Measurements from ENCODE around the gene HSD3B1.
A peak's percentile ranks its signal among the peaks of the same experiment; 100 is the strongest.

HSD3B1 gene

DNA sequence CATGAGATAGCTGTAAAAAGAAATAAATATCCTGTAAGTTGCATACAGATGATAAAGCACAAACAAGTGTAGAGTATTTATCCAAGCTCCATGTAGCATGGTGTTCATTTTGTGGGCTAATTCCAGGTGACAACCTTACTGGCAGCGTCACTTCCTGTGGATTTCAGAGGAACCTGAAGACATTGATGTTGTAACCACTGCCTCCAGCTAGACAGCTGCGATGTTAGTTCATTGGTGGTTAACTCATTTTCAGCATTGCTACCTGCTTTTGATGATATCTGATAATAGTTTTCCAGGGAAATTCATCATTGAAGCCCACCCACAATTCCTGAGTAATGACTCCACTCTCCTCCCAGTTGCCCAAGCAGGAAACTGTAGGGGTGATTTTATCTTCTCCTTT is 3.0 kb downstream of the HSD3B1 start:
- H2AK5ac ChIP-seq (ENCODE audit: low read depth, low read length) = no peak overlapping the region
- H2BK120ac ChIP-seq (ENCODE audit: low read depth, low read length) = no peak overlapping the region
- no peak for DNase-seq (ENCODE audit: low spot score)
- H3K23ac ChIP-seq (ENCODE audit: low read depth, low read length, poor library complexity) = no peak overlapping the region
- H3K18ac ChIP-seq (ENCODE audit: low read length) = no peak overlapping the region
- no peak overlapping the region for H2AFZ ChIP-seq (ENCODE audit: low read length)
- H3K4ac ChIP-seq (ENCODE audit: low read length) = no peak overlapping the region
- no peak overlapping the region for H3K27ac ChIP-seq (replicated peaks; ENCODE audit: low read length)
- no peak overlapping the region for H3K4me3 ChIP-seq (ENCODE audit: low read length in 2 of 2)
- no peak overlapping the region for H3K4me2 ChIP-seq (ENCODE audit: insufficient read depth, low read length, poor library complexity, severe bottlenecking)
- H2BK15ac ChIP-seq (ENCODE audit: low read length) = no peak overlapping the region
- no peak overlapping the region for H3K9ac ChIP-seq (ENCODE audit: low read depth, low read length, poor library complexity)
- no peak overlapping the region for H3K14ac ChIP-seq (ENCODE audit: low read length)
- H3K9me3 ChIP-seq (replicated peaks in 1 of 2; ENCODE audit: control insufficient read depth in 2 of 2, insufficient read depth in 1 of 2, low read depth in 1 of 2, low read length in 2 of 2) = no peaks in the 10 kb centered on the region
- no CpG with 5 or more reads among the region's 2 CpGs for WGBS, 2 donors (ENCODE audit: extremely low coverage in 2 of 2, insufficient read length in 2 of 2, insufficient replicate concordance in 1 of 2)
- no peaks in the 10 kb centered on the region for H3K27me3 ChIP-seq (ENCODE audit: control insufficient read depth in 3 of 3, insufficient read depth in 3 of 3, low read depth in 1 of 3, low read length in 3 of 3)
- no peak overlapping the region for H4K91ac ChIP-seq (ENCODE audit: low read depth, low read length, poor library complexity)
- peaks cover 0 to 1% of the 10 kb centered on the region in 2 donors for H3K4me1 ChIP-seq (ENCODE audit: control insufficient read depth in 2 of 2, insufficient read depth in 1 of 2, low read depth in 1 of 2, low read length in 2 of 2)
- no peak overlapping the region for H2BK12ac ChIP-seq (ENCODE audit: low read length)
- H3K79me1 ChIP-seq (ENCODE audit: low read depth, low read length) = no peaks in the 10 kb centered on the region
- H2BK5ac ChIP-seq (ENCODE audit: low read length) = no peak overlapping the region
- no peak overlapping the region for H4K8ac ChIP-seq (ENCODE audit: low read depth, low read length)
- no peaks in the 10 kb centered on the region for H3K36me3 ChIP-seq (replicated peaks in 1 of 2; ENCODE audit: control insufficient read depth in 2 of 2, insufficient read depth in 2 of 2, low read length in 2 of 2)

DNA sequence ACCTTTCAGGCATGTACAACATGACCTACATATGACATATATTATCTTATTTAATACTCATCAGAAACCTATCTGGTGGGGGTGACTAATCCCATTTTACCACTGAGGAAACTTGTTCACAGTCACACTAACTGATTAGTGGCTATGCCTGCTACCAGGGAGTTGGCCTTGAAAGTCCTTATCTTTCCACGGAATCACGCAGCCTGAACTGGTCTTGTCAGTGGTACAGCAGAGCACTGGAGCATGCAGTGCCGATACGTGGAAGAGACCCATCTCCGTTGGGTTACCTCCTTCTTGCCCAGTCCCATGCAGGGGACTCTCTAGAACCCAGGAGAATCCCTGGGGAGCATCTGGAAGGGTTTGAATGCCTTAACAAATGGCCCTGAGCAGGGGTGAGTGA is 8.2 kb downstream of the HSD3B1 start:
- Histone ChIP-seq H3K4me2 (ENCODE audit: insufficient read depth, low read length, poor library complexity, severe bottlenecking) (no peak overlapping the region), H3K4ac (ENCODE audit: low read length) (no peak overlapping the region), H4K8ac (ENCODE audit: low read depth, low read length) (no peak overlapping the region), H2BK12ac (ENCODE audit: low read length) (no peak overlapping the region), H2BK15ac (ENCODE audit: low read length) (no peak overlapping the region), H3K9me3 (replicated peaks in 1 of 2; ENCODE audit: control insufficient read depth in 2 of 2, insufficient read depth in 1 of 2, low read depth in 1 of 2, low read length in 2 of 2) (no peaks in the 10 kb centered on the region), H3K36me3 (replicated peaks in 1 of 2; ENCODE audit: control insufficient read depth in 2 of 2, insufficient read depth in 2 of 2, low read length in 2 of 2) (no peaks in the 10 kb centered on the region), H3K4me1 (ENCODE audit: control insufficient read depth in 2 of 2, insufficient read depth in 1 of 2, low read depth in 1 of 2, low read length in 2 of 2) (no peaks in the 10 kb centered on the region), H3K18ac (ENCODE audit: low read length) (no peak overlapping the region), H4K91ac (ENCODE audit: low read depth, low read length, poor library complexity) (no peak overlapping the region), H2AK5ac (ENCODE audit: low read depth, low read length) (no peak overlapping the region), H3K27ac (replicated peaks; ENCODE audit: low read length) (no peak overlapping the region), H3K23ac (ENCODE audit: low read depth, low read length, poor library complexity) (no peak overlapping the region), H3K9ac (ENCODE audit: low read depth, low read length, poor library complexity) (no peak overlapping the region), H3K4me3 (ENCODE audit: low read length in 2 of 2) (peak overlapping the region in 1 of 2 donors; percentile 64), H3K79me1 (ENCODE audit: low read depth, low read length) (no peaks in the 10 kb centered on the region), H3K27me3 (ENCODE audit: control insufficient read depth in 3 of 3, insufficient read depth in 3 of 3, low read depth in 1 of 3, low read length in 3 of 3) (no peaks in the 10 kb centered on the region), H2AFZ (ENCODE audit: low read length) (no peak overlapping the region), H3K14ac (ENCODE audit: low read length) (no peak overlapping the region), H2BK120ac (ENCODE audit: low read depth, low read length) (no peak overlapping the region), H2BK5ac (ENCODE audit: low read length) (no peak overlapping the region)
- no CpG with 5 or more reads among the region's 5 CpGs for WGBS, 2 donors (ENCODE audit: extremely low coverage in 2 of 2, insufficient read length in 2 of 2, insufficient replicate concordance in 1 of 2)
- no peak for DNase-seq (ENCODE audit: low spot score)

DNA sequence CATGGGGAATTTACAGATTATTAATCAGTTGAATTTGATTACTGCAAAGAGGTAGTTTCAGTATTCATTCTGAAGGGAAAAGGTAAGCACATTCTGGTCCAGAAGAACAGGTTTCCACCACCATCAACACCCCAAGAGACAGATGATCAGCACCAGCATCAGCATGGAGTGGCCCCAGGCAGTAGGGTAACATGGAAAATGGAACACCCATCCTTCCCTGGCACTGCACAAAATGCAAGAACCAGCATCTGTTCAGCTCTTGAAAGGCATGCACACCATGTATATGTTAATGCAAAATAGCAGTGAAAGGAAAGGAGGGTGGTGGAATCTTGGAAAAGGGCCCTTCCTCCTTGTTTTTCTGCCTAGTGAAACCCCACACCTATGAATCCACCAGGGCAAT is 9.2 kb downstream of the HSD3B1 start:
- H3K27ac ChIP-seq (replicated peaks; ENCODE audit: low read length) = no peak overlapping the region
- no peak overlapping the region for H2BK120ac ChIP-seq (ENCODE audit: low read depth, low read length)
- no peaks in the 10 kb centered on the region for H3K9me3 ChIP-seq (replicated peaks in 1 of 2; ENCODE audit: control insufficient read depth in 2 of 2, insufficient read depth in 1 of 2, low read depth in 1 of 2, low read length in 2 of 2)
- no peak overlapping the region for H3K14ac ChIP-seq (ENCODE audit: low read length)
- no peaks in the 10 kb centered on the region for H3K4me1 ChIP-seq (ENCODE audit: control insufficient read depth in 2 of 2, insufficient read depth in 1 of 2, low read depth in 1 of 2, low read length in 2 of 2)
- H3K4ac ChIP-seq (ENCODE audit: low read length) = no peak overlapping the region
- H3K79me1 ChIP-seq (ENCODE audit: low read depth, low read length) = no peaks in the 10 kb centered on the region
- H3K9ac ChIP-seq (ENCODE audit: low read depth, low read length, poor library complexity) = no peak overlapping the region
- no peaks in the 10 kb centered on the region for H3K27me3 ChIP-seq (ENCODE audit: control insufficient read depth in 3 of 3, insufficient read depth in 3 of 3, low read depth in 1 of 3, low read length in 3 of 3)
- H3K4me2 ChIP-seq (ENCODE audit: insufficient read depth, low read length, poor library complexity, severe bottlenecking) = no peak overlapping the region
- DNase-seq (ENCODE audit: low spot score) = no peak
- H2AK5ac ChIP-seq (ENCODE audit: low read depth, low read length) = no peak overlapping the region
- H3K4me3 ChIP-seq (ENCODE audit: low read length in 2 of 2) = no peak overlapping the region
- H4K8ac ChIP-seq (ENCODE audit: low read depth, low read length) = no peak overlapping the region
- H2BK5ac ChIP-seq (ENCODE audit: low read length) = no peak overlapping the region
- no peak overlapping the region for H2BK15ac ChIP-seq (ENCODE audit: low read length)
- H4K91ac ChIP-seq (ENCODE audit: low read depth, low read length, poor library complexity) = no peak overlapping the region
- H2BK12ac ChIP-seq (ENCODE audit: low read length) = no peak overlapping the region
- H3K23ac ChIP-seq (ENCODE audit: low read depth, low read length, poor library complexity) = no peak overlapping the region
- no peaks in the 10 kb centered on the region for H3K36me3 ChIP-seq (replicated peaks in 1 of 2; ENCODE audit: control insufficient read depth in 2 of 2, insufficient read depth in 2 of 2, low read length in 2 of 2)
- no peak overlapping the region for H3K18ac ChIP-seq (ENCODE audit: low read length)
- H2AFZ ChIP-seq (ENCODE audit: low read length) = no peak overlapping the region

DNA sequence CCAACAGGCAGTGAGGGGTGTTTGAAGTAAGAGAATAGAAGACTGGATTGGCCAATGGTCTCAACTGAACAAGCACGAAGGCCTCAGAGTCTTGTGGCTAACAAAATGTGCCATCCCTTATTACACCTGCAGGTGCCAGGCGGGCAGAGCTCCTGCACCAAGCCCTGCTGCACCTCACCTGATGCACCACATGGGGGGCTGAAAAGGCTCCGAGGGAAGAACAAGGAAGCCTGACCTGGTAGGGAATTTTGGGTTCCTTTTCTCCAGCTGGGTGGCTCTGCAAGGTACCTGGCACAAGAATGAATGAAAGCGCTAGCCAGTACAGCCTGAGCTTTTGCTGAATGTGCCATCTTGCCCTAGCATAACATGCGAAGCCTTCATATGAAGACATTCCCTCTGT is 9.7 kb downstream of the HSD3B1 start:
- H2BK12ac ChIP-seq (ENCODE audit: low read length) = no peak overlapping the region
- H2BK5ac ChIP-seq (ENCODE audit: low read length) = no peak overlapping the region
- H3K27ac ChIP-seq (replicated peaks; ENCODE audit: low read length) = no peak overlapping the region
- no peak for DNase-seq (ENCODE audit: low spot score)
- H3K79me1 ChIP-seq (ENCODE audit: low read depth, low read length) = no peaks in the 10 kb centered on the region
- no peaks in the 10 kb centered on the region for H3K4me1 ChIP-seq (ENCODE audit: control insufficient read depth in 2 of 2, insufficient read depth in 1 of 2, low read depth in 1 of 2, low read length in 2 of 2)
- no peak overlapping the region for H3K9ac ChIP-seq (ENCODE audit: low read depth, low read length, poor library complexity)
- H3K36me3 ChIP-seq (replicated peaks in 1 of 2; ENCODE audit: control insufficient read depth in 2 of 2, insufficient read depth in 2 of 2, low read length in 2 of 2) = no peaks in the 10 kb centered on the region
- H3K9me3 ChIP-seq (replicated peaks in 1 of 2; ENCODE audit: control insufficient read depth in 2 of 2, insufficient read depth in 1 of 2, low read depth in 1 of 2, low read length in 2 of 2) = no peaks in the 10 kb centered on the region
- no peak overlapping the region for H2BK120ac ChIP-seq (ENCODE audit: low read depth, low read length)
- no peak overlapping the region for H3K14ac ChIP-seq (ENCODE audit: low read length)
- WGBS, 2 donors (ENCODE audit: extremely low coverage in 2 of 2, insufficient read length in 2 of 2, insufficient replicate concordance in 1 of 2) = no CpG with 5 or more reads among the region's 5 CpGs
- H3K4me2 ChIP-seq (ENCODE audit: insufficient read depth, low read length, poor library complexity, severe bottlenecking) = no peak overlapping the region
- no peak overlapping the region for H2AK5ac ChIP-seq (ENCODE audit: low read depth, low read length)
- no peak overlapping the region for H2AFZ ChIP-seq (ENCODE audit: low read length)
- H3K4me3 ChIP-seq (ENCODE audit: low read length in 2 of 2) = no peak overlapping the region
- H3K23ac ChIP-seq (ENCODE audit: low read depth, low read length, poor library complexity) = no peak overlapping the region
- no peak overlapping the region for H3K18ac ChIP-seq (ENCODE audit: low read length)
- no peak overlapping the region for H3K4ac ChIP-seq (ENCODE audit: low read length)
- no peaks in the 10 kb centered on the region for H3K27me3 ChIP-seq (ENCODE audit: control insufficient read depth in 3 of 3, insufficient read depth in 3 of 3, low read depth in 1 of 3, low read length in 3 of 3)
- H4K8ac ChIP-seq (ENCODE audit: low read depth, low read length) = no peak overlapping the region
- no peak overlapping the region for H2BK15ac ChIP-seq (ENCODE audit: low read length)
- no peak overlapping the region for H4K91ac ChIP-seq (ENCODE audit: low read depth, low read length, poor library complexity)
